Panc1 (cell line): ENCODE measurements around the gene CNOT11. TPM values are rescaled to one million over a fixed set of nuclear protein-coding genes. Genes with fewer than 3 reads are reported as not detected.
"Not testable (repeated sequence)": the region's sequence is repeated elsewhere in the genome, so short reads cannot be mapped to it uniquely, and the experiment has no call there.

ENCODE experiments used
- ATAC-seq: fragments of 200-7000 bp; cut with Tn5 transposase; 2 replicates; pipeline ENCODE4 v1.9.1; 2020; ENCODE audit warnings: mild to moderate bottlenecking, moderate library complexity
- BruUV-seq: library from RNA; stranded (reverse); fragments of 400-500 nt; replicated peaks from 2 replicates; lab custom pipeline; 2021; lab: Mats Ljungman, UMichigan
- CTCF ChIA-PET: fragments of 300-600 bp; sonication (Branson Sonifier 250); formaldehyde crosslinking; loops from one replicate; lab custom pipeline; 2022; ENCODE audit warnings: antibody characterized with exemption; lab: Charles Lee
- POLR2A ChIA-PET: fragments of 300-600 bp; sonication (Branson Sonifier 250); formaldehyde crosslinking; loops from one replicate; lab custom pipeline; 2022; ENCODE audit warnings: antibody characterized with exemption; lab: Charles Lee
- DNase-seq: peaks from one replicate; pipeline ENCODE4 v3.0.0-alpha.2; 2010; ENCODE audit warnings: low read depth, low spot score
- H3K27ac ChIP-seq: 2 replicates; pipeline ENCODE4 v1.5.1; 2011; ENCODE audit warnings: mild to moderate bottlenecking, low read length, inconsistent platforms
- H3K27me3 ChIP-seq: fragments of 200-500 bp; sonication (Bioruptor generic); 2 replicates; pipeline ENCODE4 v1.6.0; 2014; ENCODE audit warnings: low read length, inconsistent platforms; ENCODE audit not compliant: control insufficient read depth, insufficient read depth
- H3K36me3 ChIP-seq: fragments of 200-500 bp; sonication (Bioruptor generic); 2 replicates; pipeline ENCODE4 v1.5.1; 2014; ENCODE audit warnings: inconsistent platforms, mild to moderate bottlenecking, low read length, moderate library complexity; ENCODE audit not compliant: control insufficient read depth, insufficient read depth
- H3K4me1 ChIP-seq: 2 replicates; pipeline ENCODE4 v1.5.1; 2011; ENCODE audit warnings: inconsistent platforms, mild to moderate bottlenecking, low read length, moderate library complexity; ENCODE audit not compliant: control insufficient read depth, insufficient read depth
- H3K4me3 ChIP-seq, 2 experiments: 2 replicates each; pipeline ENCODE4 v1.5.1; 2011 to 2012; ENCODE audit warnings: low read depth in 2 of 2, low read length in 2 of 2, mild to moderate bottlenecking in 2 of 2, inconsistent platforms in 1 of 2, moderate library complexity in 1 of 2
- H3K9me3 ChIP-seq: fragments of 200-500 bp; sonication (Bioruptor generic); 2 replicates; pipeline ENCODE4 v1.5.1; 2014; ENCODE audit warnings: low read depth, mild to moderate bottlenecking, inconsistent platforms, low read length, moderate library complexity; ENCODE audit not compliant: control insufficient read depth, insufficient read depth
- CTCF ChIP-seq: fragments of 450-650 bp; IDR thresholded peaks from 2 replicates; pipeline ENCODE4 v1.5.1; 2017; ENCODE audit warnings: mild to moderate bottlenecking
- POLR2AphosphoS5 ChIP-seq: IDR thresholded peaks from 2 replicates; pipeline ENCODE4 v1.6.1; 2012; ENCODE audit warnings: mild to moderate bottlenecking, low read depth, low read length, moderate library complexity
- REST ChIP-seq, 2 experiments: IDR thresholded peaks; 2 replicates each; pipeline ENCODE4 v1.6.1; 2011 to 2012; ENCODE audit warnings: low read depth in 2 of 2, control low read depth in 1 of 2, low read length in 1 of 2, mild to moderate bottlenecking in 1 of 2, moderate library complexity in 1 of 2; ENCODE audit not compliant: insufficient read depth in 1 of 2
- SIN3A ChIP-seq: IDR thresholded peaks from 2 replicates; pipeline ENCODE4 v1.6.1; 2012; ENCODE audit warnings: low read depth, mild to moderate bottlenecking, low read length, moderate library complexity, borderline replicate concordance; ENCODE audit not compliant: insufficient read depth
- TCF7L2 ChIP-seq: IDR thresholded peaks from 2 replicates; pipeline ENCODE4 v1.6.1; 2011; ENCODE audit warnings: mild to moderate bottlenecking, low read depth, low read length, inconsistent platforms
- in situ Hi-C: cut with HindIII; loops from 2 replicates; pipeline ENCODE4 v1.10.0; 2016; ENCODE audit warnings: low sequenced_read_pairs, low pct_unique_long_range_greater_than_20kb
- intact Hi-C: fragments of 100-400 bp; cut with micrococcal nuclease; formaldehyde crosslinking; loops from one replicate; pipeline ENCODE4 v1.10.0; 2022; ENCODE audit not compliant: unreplicated experiment
- total RNA-seq: library from RNA; stranded (reverse); gene quantifications from one replicate; pipeline ENCODE4 v1.2.1, GENCODE V29; 2021; ENCODE audit not compliant: unreplicated experiment

CNOT11 gene
- total RNA-seq, 1 experiment from 2014 or later, result 58.3 TPM

GRCh38 chr2:101310834-101311695, 58.4 kb downstream of the CNOT11 start:
- DNase-seq (no peak), ATAC-seq (no peak)
- in situ Hi-C loops (no loop called here), intact Hi-C loops (no loop called here)
- no TSS peak for BruUV-seq
- TF ChIP-seq POLR2AphosphoS5, result no peak
- TF ChIP-seq TCF7L2, result no peak
- no peak for TF ChIP-seq CTCF
- TF ChIP-seq REST (IDR thresholded peaks at IDR 0.05; ENCODE audit: insufficient read depth in 1 of 2, low read depth in 2 of 2, low read length in 1 of 2), result no peak
- TF ChIP-seq SIN3A, result no peak
- Histone ChIP-seq H3K27me3 (0 out of 2 replicates have a peak, but pooled peaks cover 2% of the 10 kb centered on the region), H3K36me3 (no peaks in the 10 kb centered on the region; the same call in 1 of the 2 replicates), H3K9me3 (no peaks in the 10 kb centered on the region), H3K27ac (no peak overlapping the region), H3K4me1 (peaks cover 7% of the 10 kb centered on the region), H3K4me3 (no peak overlapping the region)
- CTCF ChIA-PET, result no interaction called here
- POLR2A ChIA-PET, result no interaction called here

GRCh38 chr2:101311696-101312017, 59.0 kb downstream of the CNOT11 start:
- no peak for DNase-seq
- intact Hi-C loops, result no loop called here
- ChIA-PET CTCF (no interaction called here), POLR2A (no interaction called here)
- H3K36me3 ChIP-seq, result no peaks in the 10 kb centered on the region; the same call in 1 of the 2 replicates
- no peak for ATAC-seq
- H3K9me3 ChIP-seq, result no peaks in the 10 kb centered on the region
- no peak overlapping the region for H3K27ac ChIP-seq
- no TSS peak for BruUV-seq
- no peak for TF ChIP-seq REST (IDR thresholded peaks at IDR 0.05; ENCODE audit: insufficient read depth in 1 of 2, low read depth in 2 of 2, low read length in 1 of 2)
- no peak for TF ChIP-seq SIN3A
- TF ChIP-seq CTCF, result no peak
- TF ChIP-seq TCF7L2, result no peak
- no peak for TF ChIP-seq POLR2AphosphoS5
- H3K4me1 ChIP-seq, result 0 out of 2 replicates have a peak, but pooled peaks cover 3% of the 10 kb centered on the region
- H3K4me3 ChIP-seq, result no peak overlapping the region
- H3K27me3 ChIP-seq, result 0 out of 2 replicates have a peak, but pooled peaks cover 2% of the 10 kb centered on the region
- in situ Hi-C loops, result no loop called here

GRCh38 chr2:101316568-101316967, 63.9 kb downstream of the CNOT11 start:
- BruUV-seq, ATAC-seq: not testable (repeated sequence)

More at GRCh38 chr2:101316568-101316967, 63.9 kb downstream of the CNOT11 start:
- in situ Hi-C loops, CTCF ChIA-PET, H3K27ac ChIP-seq, H3K9me3 ChIP-seq, H3K36me3 ChIP-seq, intact Hi-C loops, DNase-seq, H3K4me3 ChIP-seq, H3K4me1 ChIP-seq, H3K27me3 ChIP-seq: not testable (repeated sequence)
- POLR2A ChIA-PET, result interaction anchor here (0.6 kb wide), 1 partner anchor 429 kb away, joined by 3 read pairs; no protein-coding TSS in a partner anchor
